RWPE2 (cell line): ENCODE data around the gene TK1.
"Not testable (repeated sequence)": the region's sequence is repeated elsewhere in the genome, so short reads cannot be mapped to it uniquely, and the experiment has no call there.

Experiments used
- ATAC-seq: fragments of 200-7000 bp; cut with Tn5 transposase; 3 replicates; pipeline ENCODE4 v1.9.1; 2021; ENCODE audit warnings: low read depth
- DNase-seq: peaks from one replicate; pipeline ENCODE4 v3.0.0-alpha.2; 2020; ENCODE audit warnings: low spot score
- H3K27ac ChIP-seq: fragments of 450-650 bp; 2 replicates; pipeline ENCODE4 v1.5.1; 2017; ENCODE audit warnings: mild to moderate bottlenecking; ENCODE audit not compliant: poor library complexity, severe bottlenecking
- H3K27me3 ChIP-seq: fragments of 250-450 bp; sonication (Bioruptor Pico); 2 replicates; pipeline ENCODE4 v1.5.1; 2021; ENCODE audit warnings: mild to moderate bottlenecking, moderate library complexity; ENCODE audit not compliant: insufficient read depth, poor library complexity, severe bottlenecking
- H3K36me3 ChIP-seq: fragments of 250-450 bp; sonication (Bioruptor Pico); 2 replicates; pipeline ENCODE4 v1.5.1; 2020; ENCODE audit warnings: low read depth, mild to moderate bottlenecking, moderate library complexity
- H3K4me1 ChIP-seq: fragments of 250-450 bp; sonication (Bioruptor Pico); 2 replicates; pipeline ENCODE4 v1.5.1; 2021; ENCODE audit warnings: mild to moderate bottlenecking, moderate library complexity; ENCODE audit not compliant: insufficient read depth, poor library complexity, severe bottlenecking
- H3K4me3 ChIP-seq: fragments of 250-450 bp; sonication (Bioruptor Pico); 2 replicates; pipeline ENCODE4 v1.5.1; 2021; ENCODE audit warnings: mild to moderate bottlenecking, moderate library complexity; ENCODE audit not compliant: severe bottlenecking
- H3K9me3 ChIP-seq: fragments of 250-450 bp; sonication (Bioruptor Pico); 2 replicates; pipeline ENCODE4 v1.5.1; 2021; ENCODE audit warnings: mild to moderate bottlenecking, moderate library complexity; ENCODE audit not compliant: severe bottlenecking
- CTCF ChIP-seq: fragments of 450-650 bp; IDR thresholded peaks from one replicate; pipeline ENCODE4 v1.5.1; 2017; ENCODE audit warnings: mild to moderate bottlenecking, moderate library complexity; ENCODE audit not compliant: poor library complexity, severe bottlenecking

TK1 gene

GRCh38 chr17:78186692-78187595 is at the start of gene TK1, which contains the start of gene AFMID:
Gene TK1, minus strand, starts transcription at chr17:78187052. Its CDS starts 58 bp downstream, at chr17:78186994.
Gene AFMID, plus strand, starts transcription at chr17:78187362. Its CDS starts 9 bp downstream, at chr17:78187371.
- no peaks in the 10 kb centered on the region for H3K27me3 ChIP-seq
- peak within 1 kb of the TSS; percentile 49 for H3K27ac ChIP-seq
- ATAC-seq (peak; percentile 90), DNase-seq (peak; percentile 96)
- H3K36me3 ChIP-seq = peaks cover 59% of the 10 kb centered on the region
- peak; percentile 84 for TF ChIP-seq CTCF
- H3K4me3 ChIP-seq = peak within 1 kb of the TSS; percentile 49
- H3K9me3 ChIP-seq = no peaks in the 10 kb centered on the region
- peaks cover 19% of the 10 kb centered on the region for H3K4me1 ChIP-seq

GRCh38 chr17:78235885-78236284 is 49.0 kb upstream of the TK1 start:
- Histone ChIP-seq H3K36me3 (no peaks in the 10 kb centered on the region), H3K27ac (no peak overlapping the region), H3K27me3 (peaks cover 21% of the 10 kb centered on the region), H3K4me1 (no peaks in the 10 kb centered on the region), H3K4me3 (no peak overlapping the region), H3K9me3 (no peaks in the 10 kb centered on the region)
- DNase-seq (no peak), ATAC-seq (no peak)
- TF ChIP-seq CTCF = no peak

GRCh38 chr17:78235022-78235421 is 48.2 kb upstream of the TK1 start:
- H3K27me3 ChIP-seq = peaks cover 28% of the 10 kb centered on the region
- not testable (repeated sequence) for H3K9me3 ChIP-seq, DNase-seq, ATAC-seq, H3K4me3 ChIP-seq, H3K27ac ChIP-seq, H3K36me3 ChIP-seq, H3K4me1 ChIP-seq

- Histone ChIP-seq H3K36me3 (no peaks in the 10 kb centered on the region), H3K4me1 (no peaks in the 10 kb centered on the region), H3K27ac (no peak overlapping the region), H3K27me3 (peaks cover 28% of the 10 kb centered on the region), H3K4me3 (no peak overlapping the region), H3K9me3 (no peaks in the 10 kb centered on the region)
- no peak for DNase-seq
- TF ChIP-seq CTCF = no peak
- no peak for ATAC-seq
These were observed 47.5 kb upstream of the TK1 start for GRCh38 chr17:78234261-78234865.

DNA sequence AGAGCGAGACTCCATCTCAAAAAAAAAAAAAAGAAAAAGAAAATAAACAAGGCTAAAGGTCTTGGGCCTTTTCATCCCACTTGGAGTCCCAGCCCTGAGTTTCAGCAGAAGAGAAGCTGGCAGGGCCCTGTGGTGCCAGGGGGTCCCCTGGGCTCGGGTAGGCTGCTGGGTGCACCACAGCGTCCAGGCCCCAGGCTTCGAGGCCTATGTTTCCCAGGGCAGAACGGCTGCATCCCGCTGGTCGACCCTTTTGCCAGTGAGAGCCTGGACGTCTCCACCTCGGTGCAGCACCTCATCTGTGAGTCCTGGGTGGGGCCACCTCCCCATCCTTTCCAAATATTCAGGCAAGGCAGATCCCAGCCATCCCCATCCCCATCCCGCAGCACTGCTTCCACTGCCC is 46.8 kb upstream of the TK1 start:
- DNase-seq (no peak), ATAC-seq (no peak)
- Histone ChIP-seq H3K36me3 (no peaks in the 10 kb centered on the region), H3K4me1 (no peaks in the 10 kb centered on the region), H3K4me3 (no peak overlapping the region), H3K27me3 (peaks cover 28% of the 10 kb centered on the region), H3K27ac (no peak overlapping the region), H3K9me3 (no peaks in the 10 kb centered on the region)
- TF ChIP-seq CTCF = no peak
